Measurements from ENCODE around the gene UNC45A.

The UNC45A gene

DNA sequence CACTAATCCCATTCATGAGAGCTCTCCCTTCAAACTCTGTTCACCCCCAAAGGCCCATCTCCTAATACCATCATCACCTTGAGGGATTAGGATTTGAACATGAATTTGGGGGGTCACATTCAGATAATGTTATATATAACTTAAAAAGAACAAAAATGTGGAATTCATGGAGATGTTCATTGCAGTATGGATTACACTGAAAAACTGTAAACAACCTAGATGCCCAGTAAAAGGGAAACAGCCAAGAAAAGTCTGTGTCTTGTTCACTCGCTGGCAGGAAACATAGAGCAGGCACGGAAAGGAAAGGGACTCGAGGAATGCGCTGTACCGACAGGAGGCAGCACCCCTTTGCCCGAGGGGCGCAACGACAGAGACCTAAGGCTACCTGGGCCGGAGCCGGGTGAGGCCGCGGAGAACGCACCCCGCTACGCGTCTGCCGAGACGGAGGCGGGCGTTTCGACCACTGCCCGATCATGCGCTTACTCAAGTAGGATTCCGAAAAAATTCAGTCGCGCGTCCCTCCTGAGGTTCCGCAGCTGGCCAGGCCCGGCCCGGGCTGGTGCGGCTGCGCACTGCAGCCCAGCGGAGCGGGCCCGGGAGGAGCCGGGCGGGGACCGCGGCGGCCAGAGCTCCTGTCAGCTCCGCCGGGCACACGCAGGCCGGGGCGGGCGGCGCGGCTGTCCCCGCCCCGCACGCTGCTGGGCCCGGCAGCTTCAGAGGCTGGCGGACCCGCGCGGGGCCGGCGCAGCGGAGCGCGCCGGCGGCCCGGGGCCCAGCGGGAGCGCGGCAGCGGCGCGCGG lies 32.8 kb upstream of the UNC45A start:
- TF ChIP-seq, protein P1, sequence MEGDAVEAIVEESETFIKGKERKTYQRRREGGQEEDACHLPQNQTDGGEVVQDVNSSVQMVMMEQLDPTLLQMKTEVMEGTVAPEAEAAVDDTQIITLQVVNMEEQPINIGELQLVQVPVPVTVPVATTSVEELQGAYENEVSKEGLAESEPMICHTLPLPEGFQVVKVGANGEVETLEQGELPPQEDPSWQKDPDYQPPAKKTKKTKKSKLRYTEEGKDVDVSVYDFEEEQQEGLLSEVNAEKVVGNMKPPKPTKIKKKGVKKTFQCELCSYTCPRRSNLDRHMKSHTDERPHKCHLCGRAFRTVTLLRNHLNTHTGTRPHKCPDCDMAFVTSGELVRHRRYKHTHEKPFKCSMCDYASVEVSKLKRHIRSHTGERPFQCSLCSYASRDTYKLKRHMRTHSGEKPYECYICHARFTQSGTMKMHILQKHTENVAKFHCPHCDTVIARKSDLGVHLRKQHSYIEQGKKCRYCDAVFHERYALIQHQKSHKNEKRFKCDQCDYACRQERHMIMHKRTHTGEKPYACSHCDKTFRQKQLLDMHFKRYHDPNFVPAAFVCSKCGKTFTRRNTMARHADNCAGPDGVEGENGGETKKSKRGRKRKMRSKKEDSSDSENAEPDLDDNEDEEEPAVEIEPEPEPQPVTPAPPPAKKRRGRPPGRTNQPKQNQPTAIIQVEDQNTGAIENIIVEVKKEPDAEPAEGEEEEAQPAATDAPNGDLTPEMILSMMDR (IDR thresholded peaks at IDR 0.05) = peak; percentile 76

DNA sequence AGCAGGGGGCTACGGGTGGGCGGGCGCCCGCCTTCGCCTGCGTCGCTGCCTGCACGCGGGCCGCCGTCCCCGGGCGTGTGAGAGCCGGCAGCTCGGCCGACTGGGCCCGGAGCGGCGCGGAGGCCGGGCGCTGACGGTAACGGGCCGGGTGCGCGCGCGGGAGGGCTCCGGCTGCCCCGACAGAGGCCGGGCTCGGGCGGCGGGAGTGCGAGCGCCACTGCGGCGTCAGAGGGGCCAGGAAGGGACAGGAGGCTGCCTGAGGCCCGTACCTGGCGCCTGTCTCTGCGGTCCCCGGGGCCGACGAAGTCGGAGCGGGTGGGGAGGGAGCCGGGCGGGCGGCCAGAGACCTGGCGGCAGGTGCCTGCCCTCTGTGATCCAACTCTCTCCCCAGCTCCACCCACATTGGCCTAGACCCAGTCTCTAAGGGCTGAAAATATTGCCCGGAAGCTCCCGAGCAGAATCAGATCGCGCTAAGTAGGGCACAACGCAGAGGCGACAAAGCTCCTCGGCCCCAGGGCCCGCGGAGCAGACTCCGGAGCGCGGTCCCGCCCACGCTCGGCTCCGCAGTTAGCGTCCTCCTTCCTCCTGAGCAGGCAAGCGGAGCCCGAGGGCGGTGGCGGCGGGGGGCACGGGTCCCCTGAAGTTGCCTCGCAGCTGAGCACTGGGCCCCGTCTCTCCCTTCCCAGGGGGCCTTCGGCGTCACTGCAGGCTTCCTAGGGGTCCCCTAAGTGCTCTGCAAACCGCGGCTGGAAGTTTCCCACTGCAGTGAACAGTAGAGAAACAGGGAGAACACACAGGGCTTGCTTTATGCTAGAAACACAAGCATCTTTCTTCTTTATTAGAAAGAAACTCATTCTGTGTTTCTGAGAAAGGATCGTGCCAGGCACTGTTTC lies 32.0 kb upstream of the UNC45A start, which contains the start of gene MAN2A2:
Gene MAN2A2 (plus strand): TSS at position 463 of the 893 bp plus-strand sequence. CDS start 906 bp downstream, outside the sequence.
- TF ChIP-seq, protein P1 (IDR thresholded peaks at IDR 0.05) = no peak

DNA sequence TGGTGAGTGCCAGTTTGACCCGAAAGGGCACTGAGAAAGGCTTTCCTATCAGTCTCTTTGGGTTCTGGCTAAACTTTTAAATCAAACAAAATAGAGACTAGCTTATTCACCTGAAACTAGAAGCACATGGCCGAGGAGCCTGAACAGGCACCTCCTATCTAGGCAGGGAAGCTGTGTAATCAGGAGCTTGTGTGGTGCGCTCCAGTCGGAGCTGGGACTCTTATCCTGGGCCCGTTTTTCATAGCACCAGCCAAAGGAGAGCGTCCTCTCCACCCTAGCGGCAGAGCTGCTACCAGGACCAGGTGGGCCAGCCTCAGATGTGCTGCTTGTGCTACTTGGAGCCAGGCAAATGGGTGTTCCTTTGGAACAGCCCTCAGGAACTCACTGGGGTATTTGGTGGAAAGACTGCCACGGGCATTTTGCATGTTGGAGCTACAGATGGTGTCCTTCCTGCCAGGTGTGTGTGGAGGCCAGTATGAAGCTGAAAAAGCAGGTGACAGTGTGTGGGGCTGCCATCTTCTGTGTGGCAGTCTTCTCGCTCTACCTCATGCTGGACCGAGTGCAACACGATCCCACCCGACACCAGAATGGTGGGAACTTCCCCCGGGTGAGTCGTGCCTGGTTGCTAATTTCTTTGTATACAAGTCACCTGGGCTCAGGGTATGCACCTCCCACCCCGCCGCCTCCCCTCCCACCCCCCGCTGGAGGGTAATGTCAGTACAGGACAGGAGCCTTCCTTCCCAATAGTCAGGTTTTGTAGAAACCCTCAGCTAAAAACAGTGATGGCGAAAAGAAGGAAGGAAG lies 31.1 kb upstream of the UNC45A start:
- TF ChIP-seq, protein P1 (IDR thresholded peaks at IDR 0.05) = peak; percentile 20; the same call in 1 of the 2 replicates

DNA sequence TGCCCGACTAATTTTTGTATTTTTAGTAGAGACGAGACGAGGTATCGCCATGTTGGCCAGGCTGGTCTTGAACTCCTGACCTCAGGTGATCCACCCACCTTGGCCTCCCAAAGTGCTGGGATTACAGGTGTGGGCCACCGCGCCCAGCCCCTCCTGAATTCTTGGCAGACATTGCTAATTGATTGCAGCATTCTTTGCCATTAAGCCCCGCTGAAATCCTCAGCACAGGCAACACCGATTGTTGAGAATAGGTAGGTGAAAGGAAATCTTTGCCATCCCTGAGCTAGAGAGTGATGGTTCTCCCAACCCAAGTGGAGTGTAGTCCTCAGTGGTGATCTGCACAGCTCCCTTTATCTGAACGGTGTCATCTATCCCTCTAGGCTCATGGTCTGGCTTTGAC lies 30.3 kb upstream of the UNC45A start:
- TF ChIP-seq, protein P1 (IDR thresholded peaks at IDR 0.05) = no peak

DNA sequence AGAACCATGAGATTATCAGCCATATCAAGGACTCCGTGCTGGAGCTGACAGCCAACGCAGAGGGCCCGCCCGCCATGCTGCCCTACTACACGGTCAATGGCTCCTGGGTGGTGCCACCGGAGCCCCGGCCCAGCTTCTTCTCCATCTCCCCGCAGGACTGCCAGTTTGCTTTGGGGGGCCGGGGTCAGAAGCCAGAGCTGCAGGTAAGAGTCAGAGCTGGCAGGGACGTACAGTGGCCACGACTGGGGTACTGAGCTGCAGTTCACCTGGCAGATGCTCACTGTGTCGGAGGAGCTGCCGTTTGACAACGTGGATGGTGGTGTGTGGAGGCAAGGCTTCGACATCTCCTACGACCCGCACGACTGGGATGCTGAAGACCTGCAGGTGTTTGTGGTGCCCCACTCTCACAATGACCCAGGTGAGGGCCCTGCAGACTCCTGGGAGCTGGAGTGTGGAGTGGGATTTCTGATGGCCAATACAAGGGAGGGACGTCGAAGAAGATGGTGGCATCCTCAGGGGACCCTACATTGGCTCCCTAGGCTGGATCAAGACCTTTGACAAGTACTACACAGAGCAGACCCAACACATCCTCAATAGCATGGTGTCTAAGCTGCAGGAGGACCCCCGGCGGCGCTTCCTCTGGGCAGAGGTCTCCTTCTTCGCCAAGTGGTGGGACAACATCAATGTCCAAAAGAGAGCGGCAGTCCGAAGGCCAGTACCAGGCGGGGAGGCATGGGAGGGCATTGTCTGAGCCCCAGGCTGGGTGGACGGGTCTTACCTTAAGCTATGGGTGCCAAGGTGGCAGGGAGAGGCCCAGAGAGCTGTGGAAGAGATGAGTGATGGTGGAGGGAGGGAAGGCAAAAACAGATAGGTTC lies 29.5 kb upstream of the UNC45A start:
- TF ChIP-seq, protein P1 (IDR thresholded peaks at IDR 0.05) = no peak

DNA sequence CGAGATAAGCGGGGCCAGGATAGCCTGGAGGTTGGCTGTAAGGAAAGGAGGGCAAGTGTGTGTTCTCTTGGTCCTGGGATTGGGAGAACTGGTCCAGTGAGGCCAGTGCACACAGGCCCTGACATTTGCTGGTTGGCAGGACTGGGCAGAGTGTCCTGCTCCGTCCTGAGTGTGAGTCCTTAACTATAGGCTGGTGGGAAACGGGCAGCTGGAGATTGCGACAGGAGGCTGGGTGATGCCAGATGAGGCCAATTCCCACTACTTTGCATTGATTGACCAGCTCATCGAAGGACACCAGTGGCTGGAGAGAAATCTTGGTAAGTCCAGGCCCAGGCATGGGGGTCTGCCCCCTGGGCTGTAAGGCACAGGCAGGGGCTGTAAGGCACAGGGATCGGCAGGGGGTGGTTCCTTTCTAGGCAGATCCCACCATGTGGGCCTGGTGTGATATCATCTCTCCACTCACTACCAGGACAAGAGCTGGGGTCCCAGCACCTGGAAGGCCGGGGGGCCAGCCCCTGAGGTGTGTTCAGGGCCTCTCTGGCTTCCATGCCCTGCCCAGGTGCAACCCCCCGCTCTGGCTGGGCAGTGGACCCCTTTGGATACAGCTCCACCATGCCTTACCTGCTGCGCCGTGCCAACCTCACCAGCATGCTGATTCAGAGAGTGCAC lies 28.8 kb upstream of the UNC45A start:
- TF ChIP-seq, protein P1 (IDR thresholded peaks at IDR 0.05) = no peak

All from LNCAP (cell line).